ENCODE results near the gene PAOX. TPM values are rescaled to one million over a fixed set of nuclear protein-coding genes. Genes with fewer than 3 reads are reported as not detected.
"Not testable (repeated sequence)": the region's sequence is repeated elsewhere in the genome, so short reads cannot be mapped to it uniquely, and the experiment has no call there.

Gene PAOX
- total RNA-seq, 1 donor from 2014 or later = 3.1 TPM

- no peak for DNase-seq (ENCODE audit: low read depth in 2 of 2)
These were observed 6.2 kb downstream of the PAOX start for GRCh38 chr10:133385214-133385613.

DNA sequence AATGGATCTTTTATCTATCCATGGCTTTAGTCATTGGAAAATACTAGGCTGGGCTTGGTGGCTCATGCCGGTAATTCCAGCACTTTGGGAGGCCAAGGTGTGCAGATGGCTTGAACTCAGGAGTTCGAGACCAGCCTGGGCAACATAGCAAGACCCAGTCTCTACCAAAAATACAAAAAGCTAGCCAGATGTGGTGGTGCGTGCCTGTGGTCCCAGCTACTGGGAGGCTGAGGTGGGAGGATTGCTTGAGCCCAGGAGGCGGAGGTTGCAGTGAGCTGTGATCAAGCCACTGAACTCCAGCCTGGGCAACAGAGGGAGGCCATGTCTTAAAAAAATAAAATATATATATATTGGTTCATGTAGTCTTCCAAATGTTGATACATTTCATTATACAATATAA lies 7.9 kb downstream of the PAOX start:
- not testable (repeated sequence) for DNase-seq (ENCODE audit: low read depth in 2 of 2)

DNA sequence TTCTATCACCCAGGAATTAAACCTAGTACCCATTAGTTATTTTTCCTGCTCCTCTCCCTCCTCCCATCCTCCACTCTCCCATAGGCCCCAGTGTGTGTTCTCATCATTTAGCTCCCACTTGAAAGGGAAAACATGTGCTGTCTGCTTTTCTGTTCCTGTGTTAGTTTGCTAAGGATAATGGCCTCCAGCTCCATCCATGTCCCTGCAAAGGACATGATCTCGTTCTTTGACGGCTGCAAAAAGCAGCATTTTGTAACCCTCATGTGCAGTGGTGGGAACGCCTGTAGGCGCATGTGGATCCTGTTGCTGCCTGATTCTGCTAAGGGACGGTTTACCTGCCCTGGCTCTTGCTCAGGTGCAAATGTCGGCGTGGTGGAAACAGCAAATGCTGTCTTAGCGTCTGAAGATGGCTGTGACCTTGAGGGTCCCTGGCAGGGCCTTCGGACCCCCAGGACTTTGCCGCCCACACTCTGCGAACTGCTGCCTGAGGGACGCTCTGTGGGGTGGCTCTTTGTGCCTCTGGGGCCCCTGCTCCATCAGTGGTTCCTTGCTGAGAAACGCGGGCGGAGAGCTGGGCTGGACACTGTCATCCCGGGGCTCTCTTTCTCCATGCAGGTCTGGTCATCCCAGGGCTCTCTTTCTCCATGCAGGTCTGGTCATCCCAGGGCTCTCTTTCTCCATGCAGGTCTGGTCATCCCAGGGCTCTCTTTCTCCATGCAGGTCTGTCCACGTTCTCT lies 9.3 kb downstream of the PAOX start:
- no peak for DNase-seq (ENCODE audit: low read depth in 2 of 2)

GRCh38 chr10:133388973-133389818 lies 10.1 kb downstream of the PAOX start:
- no peak for DNase-seq (ENCODE audit: low read depth in 2 of 2)

DNA sequence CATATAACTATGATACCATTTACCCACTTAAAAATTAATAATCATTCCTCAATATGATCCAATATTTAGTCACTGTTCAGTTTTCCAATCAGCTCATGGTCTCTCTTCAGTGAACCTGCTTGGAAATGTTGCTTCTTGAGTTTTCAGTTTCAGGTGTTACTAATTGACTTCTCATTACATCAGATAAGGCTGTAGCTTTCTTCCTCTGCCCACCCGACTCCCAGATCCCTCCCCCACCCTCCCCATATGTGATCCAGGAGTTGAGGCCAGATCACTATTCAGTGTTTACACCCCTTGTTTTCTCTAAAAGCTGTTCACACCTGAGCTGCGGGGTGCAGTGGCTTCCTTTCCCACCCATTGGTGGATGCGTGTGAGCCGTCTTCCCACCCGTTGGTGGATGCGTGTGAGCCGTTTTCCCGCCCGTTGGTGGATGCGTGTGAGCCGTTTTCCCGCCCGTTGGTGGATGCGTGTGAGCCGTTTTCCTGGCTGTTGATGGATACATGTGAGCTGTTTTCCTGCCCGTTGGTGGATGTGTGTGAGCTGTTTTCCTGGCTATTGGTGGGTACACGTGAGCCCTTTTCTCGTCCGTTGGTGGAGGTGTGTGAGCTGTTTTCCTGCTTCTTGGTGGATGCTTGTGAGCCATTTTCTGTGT lies 11.7 kb downstream of the PAOX start:
- DNase-seq (ENCODE audit: low read depth in 2 of 2) = peak in 1 of 2 donors; percentile 17

GRCh38 chr10:133391249-133391635 lies 12.2 kb downstream of the PAOX start:
- DNase-seq (ENCODE audit: low read depth in 2 of 2) = no peak

DNA sequence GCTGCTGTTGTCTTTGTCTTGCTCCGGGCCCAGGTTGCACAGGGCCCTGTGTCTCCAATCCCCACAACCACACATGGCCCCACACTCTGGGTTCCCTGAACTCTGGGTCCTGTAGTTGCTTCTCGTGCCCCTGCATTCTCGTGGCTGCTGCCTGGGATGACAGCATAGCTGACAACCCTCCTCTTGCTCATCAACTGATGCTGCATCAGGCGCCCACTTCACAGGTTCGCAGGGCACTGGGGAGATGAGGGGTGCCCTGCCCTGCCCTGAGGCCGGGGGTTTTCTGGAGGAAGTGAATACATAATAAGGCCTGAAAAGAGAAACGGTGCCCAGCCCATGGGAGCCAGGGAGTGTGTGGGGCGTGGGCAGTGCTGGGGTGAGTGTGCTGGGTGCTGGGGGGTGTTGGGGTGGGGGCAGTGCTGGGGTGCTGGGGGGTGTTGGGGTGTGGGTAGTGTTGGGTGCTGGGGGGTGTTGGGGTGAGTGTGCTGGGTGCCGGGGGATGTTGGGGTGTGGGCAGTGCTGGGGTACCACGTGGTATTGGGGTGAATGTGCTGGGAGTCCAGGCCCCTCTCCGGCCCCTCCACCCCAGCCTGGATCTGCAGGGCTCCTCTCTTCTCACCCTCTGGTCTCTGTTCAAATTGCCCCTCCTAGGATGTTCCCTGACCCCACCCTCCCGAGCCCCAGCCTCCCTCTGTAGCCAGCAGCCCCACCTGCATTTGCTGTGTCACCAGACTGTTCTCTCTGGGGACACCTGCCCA lies 12.9 kb downstream of the PAOX start:
- DNase-seq (ENCODE audit: low read depth in 2 of 2) = no peak

- DNase-seq (ENCODE audit: low read depth in 2 of 2) = no peak
These were observed 14.5 kb downstream of the PAOX start for GRCh38 chr10:133393401-133394063.

DNA sequence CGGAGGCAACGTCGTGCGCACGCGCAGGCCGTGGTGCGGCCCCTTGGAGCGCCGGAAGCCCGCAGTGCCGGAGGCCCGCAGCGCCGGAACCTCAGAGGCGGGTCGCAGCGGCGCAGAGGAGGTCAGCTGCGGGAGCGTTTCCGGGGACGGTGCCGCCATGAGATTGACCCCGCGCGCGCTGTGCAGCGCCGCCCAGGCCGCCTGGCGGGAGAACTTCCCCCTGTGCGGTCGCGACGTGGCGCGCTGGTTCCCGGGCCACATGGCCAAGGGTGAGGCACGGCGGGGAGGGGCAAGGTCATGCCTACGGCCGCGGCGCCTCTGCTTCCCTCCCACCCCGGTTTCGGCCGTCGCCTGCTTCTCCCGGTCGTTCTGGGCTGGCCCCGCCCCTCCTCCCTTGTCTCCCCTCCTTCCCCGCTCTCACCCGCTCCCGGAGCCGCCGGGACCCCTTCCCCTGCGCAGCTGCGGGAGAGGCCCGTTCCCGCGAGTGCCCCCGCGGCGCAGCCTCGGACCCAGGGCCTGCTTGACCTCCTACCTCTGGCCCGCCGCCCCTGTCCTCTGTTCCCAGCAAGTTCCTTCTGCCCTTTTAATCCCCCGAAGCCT lies 15.1 kb downstream of the PAOX start, which contains the start of gene MTG1:
Gene MTG1 (plus strand): TSS at position 94 of the 600 bp plus-strand sequence. CDS start 64 bp downstream, at position 158.
- peak; percentile 74 to 88 for DNase-seq (ENCODE audit: low read depth in 2 of 2)

GRCh38 chr10:133394801-133395221 lies 15.7 kb downstream of the PAOX start:
- DNase-seq (ENCODE audit: low read depth in 2 of 2) = peak in 1 of 2 donors; percentile 16

- DNase-seq (ENCODE audit: low read depth in 2 of 2) = no peak
These were observed 17.1 kb downstream of the PAOX start for GRCh38 chr10:133396035-133396624.

- DNase-seq (ENCODE audit: low read depth in 2 of 2) = no peak
These were observed 18.9 kb downstream of the PAOX start for GRCh38 chr10:133397938-133398337.

- DNase-seq (ENCODE audit: low read depth in 2 of 2) = no peak
These were observed 20.1 kb downstream of the PAOX start for GRCh38 chr10:133399123-133399601.

- no peak for DNase-seq (ENCODE audit: low read depth in 2 of 2)
These were observed 21.8 kb downstream of the PAOX start for GRCh38 chr10:133400624-133401424.

DNA sequence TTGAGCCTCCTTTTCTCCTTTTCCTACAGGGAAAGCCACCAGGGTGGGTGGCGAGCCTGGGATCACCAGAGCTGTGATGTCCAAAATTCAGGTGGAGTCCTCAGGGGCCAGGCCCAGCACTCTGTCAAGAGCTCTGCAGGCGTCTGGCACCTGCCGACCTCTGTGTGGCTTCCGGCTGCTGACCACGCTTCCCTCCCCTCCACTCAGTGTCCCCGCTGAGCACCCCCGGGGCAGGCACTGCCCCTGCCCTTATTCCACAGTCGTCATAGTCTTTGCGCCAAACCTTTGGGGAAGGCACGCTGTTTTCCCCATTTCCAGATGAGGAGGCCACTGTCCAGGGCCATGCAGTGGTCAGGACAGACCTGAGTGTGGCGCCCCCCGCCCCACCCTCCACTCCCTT lies 22.4 kb downstream of the PAOX start:
- DNase-seq (ENCODE audit: low read depth in 2 of 2) = no peak

GRCh38 chr10:133401981-133402725 lies 23.1 kb downstream of the PAOX start:
- no peak for DNase-seq (ENCODE audit: low read depth in 2 of 2)

DNA sequence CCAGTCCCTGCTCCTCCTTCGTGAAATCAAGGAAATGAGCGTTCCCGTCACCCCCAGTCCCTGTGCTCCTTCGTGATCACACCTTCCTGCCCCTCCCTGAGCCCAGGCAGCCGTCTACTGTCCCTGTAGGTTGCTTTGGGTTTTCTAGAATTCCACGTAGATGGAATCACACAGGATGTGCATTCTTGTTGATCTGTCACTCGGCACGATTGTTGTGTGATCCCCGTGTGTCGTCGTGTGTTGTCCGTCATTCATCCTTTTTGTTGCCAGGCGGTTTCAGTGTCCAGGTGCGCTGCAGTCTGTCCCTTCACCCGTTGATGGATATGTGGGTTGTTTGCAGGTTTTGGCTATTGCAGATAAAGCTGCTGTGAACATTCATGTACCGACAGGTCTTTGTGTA lies 24.3 kb downstream of the PAOX start:
- DNase-seq (ENCODE audit: low read depth in 2 of 2) = no peak

GRCh38 chr10:133403784-133404183 lies 24.7 kb downstream of the PAOX start:
- no peak for DNase-seq (ENCODE audit: low read depth in 2 of 2)
